ENCODE measurements around the gene SMAD9.

DNA sequence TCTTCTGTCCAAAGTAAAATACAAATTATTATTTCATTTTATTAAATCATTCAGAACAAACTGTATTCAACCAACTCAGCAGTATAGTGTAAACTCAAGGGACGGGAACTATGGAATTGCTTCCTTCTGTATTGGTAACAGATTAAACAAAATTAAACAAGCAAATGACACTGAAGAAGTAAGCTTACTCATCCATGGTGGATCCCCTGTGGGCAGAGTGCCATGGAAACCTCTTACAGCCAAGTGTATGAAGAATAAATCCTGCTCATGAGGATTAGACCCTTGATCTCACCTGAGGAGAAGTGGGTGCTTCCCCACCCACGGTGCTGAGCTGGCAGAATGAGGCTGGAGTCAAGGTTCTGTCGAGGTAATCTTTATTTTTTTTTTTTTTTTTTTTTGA, 119.0 kb downstream of the SMAD9 start:
- TF ChIP-seq POLR2AphosphoS5 (IDR thresholded peaks at IDR 0.05; ENCODE audit: low read depth, low read length): no peak
- TF ChIP-seq SIN3A (IDR thresholded peaks at IDR 0.05; ENCODE audit: borderline replicate concordance, insufficient read depth, low read length): no peak
- TF ChIP-seq, protein P1, sequence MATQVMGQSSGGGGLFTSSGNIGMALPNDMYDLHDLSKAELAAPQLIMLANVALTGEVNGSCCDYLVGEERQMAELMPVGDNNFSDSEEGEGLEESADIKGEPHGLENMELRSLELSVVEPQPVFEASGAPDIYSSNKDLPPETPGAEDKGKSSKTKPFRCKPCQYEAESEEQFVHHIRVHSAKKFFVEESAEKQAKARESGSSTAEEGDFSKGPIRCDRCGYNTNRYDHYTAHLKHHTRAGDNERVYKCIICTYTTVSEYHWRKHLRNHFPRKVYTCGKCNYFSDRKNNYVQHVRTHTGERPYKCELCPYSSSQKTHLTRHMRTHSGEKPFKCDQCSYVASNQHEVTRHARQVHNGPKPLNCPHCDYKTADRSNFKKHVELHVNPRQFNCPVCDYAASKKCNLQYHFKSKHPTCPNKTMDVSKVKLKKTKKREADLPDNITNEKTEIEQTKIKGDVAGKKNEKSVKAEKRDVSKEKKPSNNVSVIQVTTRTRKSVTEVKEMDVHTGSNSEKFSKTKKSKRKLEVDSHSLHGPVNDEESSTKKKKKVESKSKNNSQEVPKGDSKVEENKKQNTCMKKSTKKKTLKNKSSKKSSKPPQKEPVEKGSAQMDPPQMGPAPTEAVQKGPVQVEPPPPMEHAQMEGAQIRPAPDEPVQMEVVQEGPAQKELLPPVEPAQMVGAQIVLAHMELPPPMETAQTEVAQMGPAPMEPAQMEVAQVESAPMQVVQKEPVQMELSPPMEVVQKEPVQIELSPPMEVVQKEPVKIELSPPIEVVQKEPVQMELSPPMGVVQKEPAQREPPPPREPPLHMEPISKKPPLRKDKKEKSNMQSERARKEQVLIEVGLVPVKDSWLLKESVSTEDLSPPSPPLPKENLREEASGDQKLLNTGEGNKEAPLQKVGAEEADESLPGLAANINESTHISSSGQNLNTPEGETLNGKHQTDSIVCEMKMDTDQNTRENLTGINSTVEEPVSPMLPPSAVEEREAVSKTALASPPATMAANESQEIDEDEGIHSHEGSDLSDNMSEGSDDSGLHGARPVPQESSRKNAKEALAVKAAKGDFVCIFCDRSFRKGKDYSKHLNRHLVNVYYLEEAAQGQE (IDR thresholded peaks at IDR 0.05; ENCODE audit: insufficient read depth in 1 of 2, low read depth in 2 of 2, low read length in 2 of 2): no peak
- no peak for TF ChIP-seq TAF1 (IDR thresholded peaks at IDR 0.05; ENCODE audit: borderline replicate concordance, insufficient read depth, low read length)
- TF ChIP-seq FOXP2 (optimal IDR thresholded peaks at IDR 0.05; ENCODE audit: borderline replicate concordance, extremely low read depth, extremely low read length, insufficient read depth): no peak
